NT2/D1 (cell line): ENCODE results near the gene SYT1.
"Not testable (repeated sequence)": the region's sequence is repeated elsewhere in the genome, so short reads cannot be mapped to it uniquely, and the experiment has no call there.

Source experiments
- SUZ12 ChIP-seq: IDR thresholded peaks from 2 replicates; pipeline ENCODE4 v1.6.1; 2011; ENCODE audit not compliant: insufficient read length, insufficient read depth; ENCODE audit errors: extremely low read depth
- YY1 ChIP-seq: IDR thresholded peaks from 2 replicates; pipeline ENCODE4 v1.6.1; 2011; ENCODE audit not compliant: insufficient read length, insufficient read depth
- ZNF274 ChIP-seq: IDR thresholded peaks from 2 replicates; pipeline ENCODE4 v1.6.1; 2011; ENCODE audit warnings: mild to moderate bottlenecking, low read depth, low read length

DNA sequence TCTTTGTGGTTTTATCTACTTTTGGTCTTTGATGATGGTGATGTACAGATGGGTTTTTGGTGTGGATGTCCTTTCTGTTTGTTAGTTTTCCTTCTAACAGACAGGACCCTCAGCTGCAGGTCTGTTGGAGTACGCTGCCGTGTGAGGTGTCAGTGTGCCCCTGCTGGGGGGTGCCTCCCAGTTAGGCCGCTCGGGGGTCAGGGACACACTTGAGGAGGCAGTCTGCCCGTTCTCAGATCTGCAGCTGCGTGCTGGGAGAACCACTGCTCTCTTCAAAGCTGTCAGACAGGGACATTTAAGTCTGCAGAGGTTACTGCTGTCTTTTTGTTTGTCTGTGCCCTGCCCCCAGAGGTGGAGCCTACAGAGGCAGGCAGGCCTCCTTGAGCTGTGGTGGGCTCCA lies 180.2 kb downstream of the SYT1 start:
- not testable (repeated sequence) for TF ChIP-seq ZNF274, YY1, SUZ12
